Amniotic stem cell (primary cell): ENCODE measurements around the gene RTP2.
A peak's percentile ranks its signal among the peaks of the same experiment; 100 is the strongest.
"Not testable (repeated sequence)": the region's sequence is repeated elsewhere in the genome, so short reads cannot be mapped to it uniquely, and the experiment has no call there.

Experiments used
- DNase-seq: peaks from one replicate; lab custom pipeline; 2025; lab: John Stamatoyannopoulos, UW

The RTP2 gene

DNA sequence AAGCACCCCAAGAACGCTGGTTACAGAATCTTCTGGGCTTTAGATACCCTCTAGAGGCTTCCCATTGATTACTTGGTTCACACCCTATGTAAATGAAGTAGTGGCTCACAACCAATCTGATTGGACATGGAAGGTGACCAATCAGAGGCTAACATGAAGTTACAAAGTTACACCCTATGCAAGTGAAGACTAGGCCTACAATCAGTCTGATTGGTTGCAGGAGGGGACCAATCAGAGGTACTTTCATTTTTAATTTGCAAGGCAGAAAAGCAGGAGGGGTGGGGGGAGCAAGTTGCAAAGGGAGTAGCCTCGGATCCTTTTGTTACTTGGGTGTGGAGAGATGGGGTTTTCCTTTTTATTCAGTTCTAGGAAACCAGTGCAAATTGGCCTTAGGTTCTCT lies 11.1 kb upstream of the RTP2 start:
- DNase-seq, result no peak

DNA sequence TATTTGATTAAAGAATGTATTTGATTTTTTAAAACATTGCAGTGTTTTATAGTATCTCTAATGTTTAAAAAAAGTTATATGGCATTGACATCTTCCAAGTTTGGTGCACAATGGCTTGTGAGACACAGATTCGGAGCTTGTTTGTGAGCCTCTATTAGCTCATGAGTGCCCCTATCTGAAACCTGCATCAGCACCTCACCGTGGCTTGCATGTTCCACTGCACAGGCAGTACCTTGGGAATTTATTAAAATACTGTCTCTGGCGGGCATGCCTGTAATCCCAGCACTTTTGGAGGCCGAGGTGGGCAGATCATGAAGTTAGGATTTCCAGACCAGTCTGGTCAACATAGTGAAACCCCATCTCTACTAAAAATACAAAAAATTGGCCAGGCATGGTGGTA lies 6.8 kb upstream of the RTP2 start:
- no peak for DNase-seq

DNA sequence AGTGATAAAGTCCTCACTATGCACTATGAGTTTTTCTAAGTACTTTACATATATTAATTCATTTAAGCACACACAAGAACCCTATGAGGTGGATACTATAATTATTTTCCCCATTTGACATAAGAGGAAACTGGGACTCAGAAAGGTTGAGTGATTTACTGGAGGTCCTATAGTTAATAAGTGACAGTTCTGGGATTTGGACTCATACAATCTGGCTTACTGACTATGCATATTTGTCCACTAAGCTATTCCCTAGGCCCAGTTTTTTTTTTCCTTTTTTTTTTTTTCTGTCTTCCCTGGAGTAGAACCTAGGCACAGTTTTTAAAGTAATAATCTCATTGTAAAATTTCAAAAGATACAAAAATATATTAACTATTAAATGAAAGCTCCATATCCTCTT lies 6.3 kb upstream of the RTP2 start:
- DNase-seq, result no peak

DNA sequence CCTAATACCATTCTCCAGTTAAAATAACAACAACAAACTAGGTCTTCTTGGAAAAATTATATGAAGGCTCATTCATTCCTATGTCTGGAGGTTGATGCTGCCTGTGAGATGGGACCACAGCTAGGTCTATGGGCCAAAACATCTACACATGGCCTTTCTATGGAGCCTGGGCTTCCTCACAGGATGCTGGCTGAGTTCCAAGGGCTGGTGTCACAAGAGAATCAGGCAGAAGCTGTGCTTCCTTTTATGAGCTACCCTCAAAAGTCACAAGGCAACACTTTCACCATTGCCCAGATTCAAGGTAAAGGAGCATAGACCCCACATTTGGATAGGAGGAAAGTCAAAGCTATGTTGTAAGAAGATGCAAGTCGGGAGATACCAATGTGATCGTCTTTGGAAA lies 4.6 kb upstream of the RTP2 start:
- no peak for DNase-seq

DNA sequence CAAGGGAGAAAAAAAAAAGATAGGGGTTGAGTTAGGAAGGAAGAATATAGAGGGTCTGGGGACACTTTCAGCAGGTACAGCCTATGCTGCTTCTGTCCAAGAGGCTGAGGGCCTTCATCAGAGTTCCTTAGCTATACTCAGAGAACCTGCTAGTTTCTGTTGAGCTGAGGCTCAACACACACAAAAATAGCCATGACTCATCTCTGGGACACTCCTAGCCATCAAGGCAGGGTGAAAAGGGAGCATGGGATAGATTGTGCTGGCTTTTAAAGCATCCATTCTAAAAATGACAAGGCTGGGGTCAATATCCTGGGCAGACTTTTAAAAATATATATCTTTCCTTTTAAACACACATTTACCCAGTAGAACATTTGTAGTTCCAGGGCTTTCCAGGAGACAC lies 2.8 kb upstream of the RTP2 start:
- peak; percentile 1 for DNase-seq

DNA sequence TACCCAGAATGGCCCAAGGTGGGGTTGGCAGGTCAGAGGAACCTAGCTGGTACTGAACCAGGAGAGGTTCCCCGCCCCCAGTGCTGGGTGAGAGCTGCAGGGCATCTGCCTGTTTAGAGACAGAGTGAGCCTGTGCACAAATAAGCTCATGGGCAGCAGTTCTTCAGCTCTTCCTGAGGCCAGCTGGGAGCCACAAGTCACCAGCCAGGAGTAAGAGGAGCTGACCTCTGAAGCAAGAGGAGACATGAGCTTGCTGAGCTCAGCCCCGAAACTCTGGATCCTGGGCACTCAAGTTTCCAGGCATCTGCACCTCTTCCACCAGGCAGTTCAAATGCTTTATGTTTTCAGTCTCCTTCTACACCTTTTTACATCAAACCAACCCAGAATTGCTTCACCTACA lies 2.1 kb downstream of the RTP2 start:
- no peak for DNase-seq

DNA sequence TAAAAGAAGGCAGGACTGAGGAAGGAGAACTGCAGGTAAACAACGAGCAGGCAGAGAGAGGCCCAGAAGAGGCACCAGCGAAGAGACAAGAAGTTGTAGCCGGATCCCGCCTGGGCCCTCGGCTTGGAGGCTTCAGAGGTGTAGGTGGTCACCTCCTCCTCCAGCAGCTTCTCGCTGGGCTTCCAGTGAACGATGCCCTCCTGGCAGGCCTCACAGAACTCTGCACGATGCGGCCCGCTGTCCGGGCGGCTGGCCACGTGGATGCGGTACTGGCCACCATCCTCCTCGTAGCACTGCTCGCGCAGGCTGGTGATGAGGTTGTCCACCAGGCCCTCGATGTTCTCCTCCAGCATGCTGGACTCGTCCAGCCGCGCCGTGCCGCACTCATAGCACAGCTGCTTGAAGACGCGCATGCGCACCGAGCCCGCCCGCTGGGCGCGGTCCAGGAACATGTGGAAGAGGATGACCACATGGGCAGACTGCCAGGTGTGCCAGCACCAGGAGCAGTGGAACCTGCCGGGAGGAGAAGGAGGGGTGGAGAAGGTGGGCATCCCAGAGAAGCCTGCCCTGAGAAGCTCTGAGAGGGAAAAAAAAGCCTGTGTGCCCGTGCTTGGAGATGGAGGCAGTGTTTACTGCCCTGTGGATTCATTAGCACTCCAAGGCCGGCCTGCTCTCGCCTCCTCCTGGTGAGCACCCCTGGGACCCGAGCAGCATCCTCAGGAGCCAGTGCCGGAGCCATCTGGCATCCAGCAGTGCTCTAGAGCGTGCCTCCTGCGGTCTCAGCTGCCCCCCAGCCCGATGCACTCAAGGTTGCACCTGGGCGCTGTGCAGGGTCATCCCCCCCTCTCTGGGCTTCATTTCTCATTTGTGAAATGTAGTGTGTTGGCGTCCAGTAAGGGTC lies 3.6 kb downstream of the RTP2 start:
- DNase-seq, result no peak

DNA sequence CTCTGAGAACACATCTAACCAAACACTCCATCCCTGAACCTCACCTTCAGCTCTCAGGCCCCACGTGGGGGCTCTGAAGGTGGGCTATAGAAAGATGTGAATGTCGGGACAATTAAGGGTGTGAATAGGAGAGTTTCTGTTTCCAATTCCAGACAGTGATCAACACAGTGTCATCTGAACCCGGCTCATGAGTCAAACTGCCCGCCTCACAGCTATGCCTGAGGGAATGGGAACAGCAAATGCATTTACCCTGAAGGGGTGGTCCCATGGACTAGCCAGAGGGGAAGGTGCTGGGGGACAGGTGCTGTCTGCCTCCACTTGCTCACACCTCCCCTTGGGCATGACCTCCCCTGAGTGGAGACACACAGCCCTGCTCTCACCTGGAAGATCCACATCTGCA lies 6.3 kb downstream of the RTP2 start:
- DNase-seq, result no peak

DNA sequence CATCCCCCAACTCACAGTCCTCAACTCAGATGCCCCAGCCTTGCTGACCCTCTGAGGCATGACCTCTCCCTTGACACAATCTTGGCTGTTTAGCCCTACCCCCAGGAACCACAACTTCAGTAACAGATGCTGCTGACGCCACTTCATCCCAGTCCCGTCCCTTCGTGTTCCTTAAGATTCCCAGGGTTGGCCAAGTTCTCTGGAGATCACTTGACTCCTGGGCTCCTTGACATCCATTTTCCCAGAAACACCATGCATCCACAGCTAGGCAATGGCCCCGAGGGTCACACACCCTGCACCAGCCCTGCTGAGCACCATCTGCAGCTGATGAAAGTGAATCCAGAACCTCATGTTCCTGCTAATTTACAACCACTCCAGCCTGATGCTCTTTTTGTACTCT lies 6.9 kb downstream of the RTP2 start:
- no peak for DNase-seq

DNA sequence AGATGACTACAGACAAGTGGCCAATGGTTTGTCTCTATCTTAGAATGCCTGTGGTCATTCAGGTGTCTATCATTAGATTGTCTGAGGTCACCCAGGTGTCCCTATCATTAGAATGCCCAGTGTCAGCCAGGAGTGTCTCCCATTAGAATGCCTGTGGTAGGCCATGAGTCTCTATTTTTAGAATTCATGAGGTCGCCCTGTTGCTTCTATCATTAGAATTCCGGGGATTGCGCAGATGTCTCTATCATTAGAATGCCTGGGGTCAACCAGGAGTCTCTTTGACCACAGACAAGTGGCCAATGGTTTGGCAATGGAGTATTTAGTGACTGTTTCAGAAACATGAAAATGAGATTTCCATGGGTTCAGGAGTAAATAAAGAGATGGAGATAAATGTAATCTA lies 7.6 kb downstream of the RTP2 start:
- DNase-seq, result no peak

DNA sequence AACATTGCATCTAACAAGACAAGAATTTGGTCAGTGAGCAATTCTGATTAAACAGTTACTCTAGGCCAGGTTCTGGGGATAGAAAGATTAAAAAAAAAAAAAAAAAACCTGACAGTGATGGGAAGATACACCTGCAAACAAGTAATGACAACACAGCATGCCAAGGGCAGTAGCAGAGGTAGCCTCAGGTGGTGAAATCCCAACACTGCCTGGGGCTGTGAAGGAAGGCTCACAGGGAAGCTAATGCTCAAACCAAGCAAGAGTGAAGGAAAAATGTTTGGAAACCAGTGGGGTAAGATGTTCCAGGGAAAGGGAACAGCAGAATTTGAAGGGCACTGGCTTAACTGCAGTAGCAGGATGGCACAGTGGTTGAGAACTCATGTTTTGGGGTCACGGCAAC lies 8.9 kb downstream of the RTP2 start:
- no peak for DNase-seq

DNA sequence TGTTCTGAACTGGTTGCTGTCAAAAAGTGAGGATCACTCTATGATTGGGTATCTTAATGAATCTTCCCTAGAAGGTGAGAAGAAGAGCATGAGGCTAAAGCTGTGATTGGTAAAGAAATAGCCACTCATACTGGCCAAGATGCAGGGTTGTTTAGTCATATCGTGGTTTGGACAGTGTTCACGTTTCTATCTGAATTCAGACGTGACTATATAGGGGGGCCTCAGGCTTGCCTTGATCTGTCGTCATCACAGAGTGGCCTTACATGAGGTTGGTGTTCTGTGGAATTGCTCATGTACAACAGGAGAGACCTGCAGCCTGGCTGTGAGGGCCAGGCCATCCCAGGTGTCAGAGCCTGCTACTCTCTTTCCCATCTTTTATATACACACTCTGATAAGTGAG lies 12.4 kb downstream of the RTP2 start:
- no peak for DNase-seq

DNA sequence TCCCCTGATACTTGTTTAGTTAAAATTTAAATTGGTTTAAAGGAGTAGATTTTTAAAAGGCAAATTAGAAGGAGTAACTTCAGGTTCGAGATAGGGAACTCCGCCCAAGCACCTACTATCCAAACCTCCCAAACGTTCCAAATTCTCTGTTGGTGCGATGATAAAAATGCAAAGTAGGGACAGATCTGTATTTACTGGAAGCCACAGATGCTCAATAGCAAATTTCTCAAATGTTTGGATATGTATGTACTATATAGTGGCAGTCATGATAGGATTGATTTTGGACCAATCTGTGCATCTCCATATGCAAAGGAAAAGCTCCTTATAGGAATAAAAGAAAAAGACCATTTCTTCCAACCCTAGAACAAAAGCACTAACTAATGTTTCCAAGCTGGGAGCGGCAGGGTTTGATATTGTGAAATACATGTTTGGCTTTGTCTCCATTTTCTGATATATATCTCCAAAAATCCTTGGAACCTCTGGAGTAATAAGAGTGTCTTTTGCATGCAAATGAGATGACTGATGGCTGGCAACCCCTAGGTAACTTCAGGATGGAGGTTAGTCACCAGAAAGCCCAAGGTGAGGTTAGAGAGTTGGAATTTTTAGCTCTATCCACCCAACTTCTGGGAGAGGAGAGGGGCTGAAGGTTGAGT lies 15.6 kb downstream of the RTP2 start:
- DNase-seq, result no peak

DNA sequence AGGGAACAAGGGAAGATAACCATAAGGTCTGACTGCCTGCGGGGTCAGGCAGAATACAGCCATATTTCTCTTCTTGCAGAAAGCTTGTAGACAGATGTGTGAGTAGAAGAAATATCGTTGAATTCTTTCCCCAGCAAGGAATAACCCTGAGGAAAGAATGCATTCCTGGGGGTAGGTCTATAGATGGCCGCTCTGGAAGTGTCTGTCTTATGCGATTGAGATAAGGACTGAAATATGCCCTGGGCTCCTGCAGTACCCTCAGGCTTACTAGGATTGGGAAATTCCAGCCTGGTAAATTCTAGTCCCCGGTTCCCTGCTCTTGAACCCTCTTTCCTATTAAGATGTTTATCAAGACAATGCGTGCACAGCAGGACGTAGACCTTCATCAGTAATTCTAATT lies 16.4 kb downstream of the RTP2 start:
- DNase-seq, result no peak

DNA sequence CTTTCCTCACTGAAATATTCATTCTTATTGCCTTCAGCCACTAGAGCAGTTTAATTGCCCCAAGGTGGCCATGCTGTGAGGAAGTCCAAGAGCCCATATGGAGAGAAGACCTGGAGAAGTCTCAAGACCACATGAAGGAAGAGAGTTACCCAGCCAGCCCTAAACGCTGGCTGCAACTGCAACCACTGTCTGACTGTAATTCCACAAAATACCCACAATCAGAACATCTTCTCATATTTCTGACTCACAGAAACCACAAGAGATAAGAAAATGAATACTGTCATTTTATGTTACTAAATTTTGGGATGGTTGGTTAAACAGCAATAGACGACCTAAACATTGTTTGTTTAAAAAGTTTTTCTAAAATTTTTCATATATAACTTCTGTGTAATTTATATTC lies 17.5 kb downstream of the RTP2 start:
- DNase-seq, result no peak

DNA sequence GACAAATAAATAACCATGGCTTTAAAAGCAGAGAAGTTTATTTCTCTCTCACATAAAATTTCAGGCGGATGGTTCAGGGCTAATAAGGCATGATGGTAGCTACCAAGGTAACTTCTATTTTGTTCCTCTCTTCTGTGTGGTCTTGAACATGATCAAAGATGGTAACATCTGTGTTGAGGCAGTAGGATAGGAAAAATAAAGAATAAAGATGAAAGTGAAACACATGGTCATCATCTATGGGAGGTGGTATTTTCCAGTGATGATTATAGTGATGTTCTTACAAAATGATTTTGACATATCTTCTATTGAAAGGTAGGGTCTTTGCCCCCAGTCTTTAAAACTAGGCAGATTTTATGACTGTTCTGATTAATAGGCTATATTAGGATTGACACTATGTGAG lies 17.9 kb downstream of the RTP2 start:
- no peak for DNase-seq

DNA sequence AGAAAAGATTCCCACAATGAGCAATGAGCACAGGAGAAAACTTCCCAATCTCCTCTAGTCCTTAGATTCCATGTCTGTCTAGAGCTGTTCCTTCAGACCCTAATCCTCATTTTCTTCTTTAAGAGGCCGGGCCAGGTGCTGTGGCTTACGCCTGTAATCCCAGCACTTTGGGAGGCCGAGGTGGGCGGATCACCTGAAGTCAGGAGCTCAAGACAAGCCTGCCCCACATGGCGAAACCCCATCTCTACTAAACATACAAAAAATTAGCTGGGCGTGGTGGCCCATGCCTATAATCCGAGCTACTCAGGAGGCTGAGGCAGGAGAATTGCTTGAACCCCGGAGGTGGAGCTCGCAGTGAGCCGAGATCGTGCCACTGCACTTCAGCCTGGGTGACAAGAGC lies 20.6 kb downstream of the RTP2 start:
- not testable (repeated sequence) for DNase-seq

DNA sequence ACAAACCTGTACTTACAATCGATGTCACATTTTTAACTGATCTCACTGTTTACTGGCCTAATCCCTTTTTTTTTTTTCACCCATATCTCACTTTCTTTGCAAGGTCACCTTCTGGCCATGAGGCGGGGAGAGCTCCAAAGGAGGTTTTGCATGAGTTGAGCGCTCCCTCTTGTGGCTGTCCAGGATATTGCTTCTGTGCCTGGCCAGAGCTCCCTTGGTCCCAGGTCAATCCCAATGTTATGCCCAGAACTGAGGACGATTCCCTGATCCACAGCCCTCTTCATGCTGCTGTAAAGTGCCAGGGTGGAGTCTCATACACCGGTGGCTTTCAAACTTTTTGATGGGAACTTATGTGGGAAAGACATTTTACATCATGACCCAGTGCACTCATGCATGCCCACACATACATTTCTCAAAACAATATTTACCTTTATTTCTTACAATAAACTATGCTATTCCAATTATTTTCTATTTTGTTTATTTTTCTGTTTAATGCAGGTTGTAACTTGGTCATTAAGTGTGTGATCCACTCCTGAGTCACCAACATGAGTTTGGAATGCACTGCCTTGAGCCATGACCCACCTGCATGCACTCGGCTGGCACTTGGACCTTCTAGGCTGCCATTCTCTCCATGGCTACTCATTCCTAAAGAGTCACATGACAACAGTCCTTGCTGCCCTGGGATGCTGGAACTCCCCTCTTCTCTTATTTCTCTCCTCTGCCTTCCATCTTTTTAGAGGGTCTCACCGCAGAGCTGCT lies 22.5 kb downstream of the RTP2 start:
- DNase-seq, result no peak

DNA sequence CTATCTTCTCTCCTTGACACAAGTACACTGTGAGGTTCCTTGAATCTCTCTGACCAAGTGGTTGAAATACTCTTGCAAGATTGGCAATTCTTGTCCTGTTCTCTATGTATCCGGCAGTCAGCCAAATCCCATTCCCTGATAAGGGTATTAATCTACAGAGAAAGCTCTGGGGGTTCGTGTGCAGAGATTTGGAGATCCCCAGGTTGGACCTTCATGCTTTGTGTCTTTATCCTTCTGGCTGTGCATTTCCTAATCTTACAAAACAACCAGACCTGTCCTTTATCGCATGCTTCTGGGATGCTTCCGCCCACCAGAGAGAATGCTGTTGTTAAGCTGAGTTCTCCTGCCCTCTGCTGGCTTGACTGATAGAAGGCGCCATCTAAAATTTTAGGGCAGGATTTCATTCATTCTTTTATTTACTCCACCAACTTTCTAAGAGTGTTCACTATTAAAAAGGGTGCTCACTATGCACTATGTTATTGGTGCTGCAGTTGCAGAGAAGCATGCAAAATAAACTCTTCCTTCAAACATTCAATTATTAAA lies 23.6 kb downstream of the RTP2 start:
- peak; percentile 36 for DNase-seq

DNA sequence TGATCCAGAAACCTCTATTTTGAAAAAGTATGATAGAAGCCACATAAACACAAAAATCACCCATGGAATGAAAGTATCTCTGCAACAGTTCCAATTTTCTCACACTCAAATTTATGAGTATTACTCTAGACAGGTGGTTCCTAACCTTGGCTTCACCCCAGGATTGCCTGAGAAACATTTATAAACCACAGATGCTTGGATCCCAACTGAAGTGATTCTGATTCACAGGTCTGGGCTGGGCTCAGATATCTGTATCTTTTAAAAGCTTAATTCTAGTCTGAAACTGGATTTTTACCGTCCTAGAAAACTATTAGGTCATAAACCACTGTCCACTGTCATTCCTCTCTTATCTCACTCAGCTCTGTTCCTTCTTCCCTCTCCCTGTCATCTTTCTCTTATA lies 24.8 kb downstream of the RTP2 start:
- no peak for DNase-seq

DNA sequence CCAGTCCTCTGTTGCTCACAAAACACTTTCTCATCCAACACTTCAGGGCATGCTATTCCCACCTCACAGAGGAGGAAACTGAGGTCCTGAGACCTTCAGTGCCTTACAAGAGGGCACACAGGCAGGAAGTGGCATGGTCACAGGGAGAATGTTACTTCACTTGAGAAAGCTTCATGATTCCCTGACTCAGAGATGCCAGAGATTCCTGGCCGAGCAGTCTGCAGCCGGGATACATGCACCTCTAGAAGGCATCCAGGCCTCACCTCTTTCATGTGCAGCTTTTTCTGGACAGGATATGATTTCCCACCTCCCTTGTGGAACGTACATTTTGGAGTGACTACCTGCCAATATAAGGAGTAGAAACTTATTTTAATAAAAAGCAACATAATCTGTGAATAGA lies 29.3 kb downstream of the RTP2 start:
- DNase-seq, result no peak

DNA sequence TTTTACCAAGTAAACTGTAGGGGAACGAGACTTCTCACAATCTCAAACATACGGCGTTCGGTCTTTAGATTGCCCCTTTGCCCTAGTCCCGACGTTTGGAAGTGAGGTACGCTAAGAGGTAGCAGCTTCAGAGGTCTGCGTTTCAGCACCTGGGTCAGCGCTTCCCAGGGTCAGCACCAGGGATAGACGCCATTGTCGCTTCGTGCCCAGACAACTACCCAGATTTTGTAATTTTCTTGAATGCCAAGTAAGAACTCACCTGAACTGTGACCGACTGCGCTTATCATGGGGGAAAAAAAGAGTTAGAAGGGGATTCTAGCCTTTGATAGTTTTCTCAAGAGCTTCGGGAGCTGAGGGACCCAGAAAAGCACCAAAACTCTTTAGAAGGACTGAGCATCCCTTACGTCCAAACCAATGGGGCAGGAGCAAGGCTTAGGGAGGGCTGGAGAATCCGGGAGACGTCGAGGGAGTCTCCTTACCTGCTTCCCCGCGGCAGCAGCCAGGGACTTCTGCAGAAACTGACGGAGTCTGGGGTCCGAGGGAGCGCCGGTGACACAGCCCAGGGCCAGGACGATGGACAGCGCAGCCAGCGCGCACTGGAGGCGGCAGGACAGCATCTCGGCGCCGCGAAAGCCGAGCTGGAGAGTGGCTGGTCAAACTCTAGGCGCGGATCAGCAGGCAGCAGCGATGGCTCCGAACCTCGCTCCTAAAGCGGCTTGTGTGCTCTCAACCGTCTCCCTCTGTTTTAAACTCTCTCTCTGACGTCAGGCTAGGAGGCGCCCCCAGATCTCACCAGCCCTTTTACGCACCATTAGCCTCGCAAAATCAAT lies 32.5 kb downstream of the RTP2 start, which contains the start of gene SST:
SST (minus strand) TSS at position 720 of the 830 bp plus-strand sequence; CDS start at position 617, 103 bp downstream.
- DNase-seq, result peak; percentile 13
